Upper lobe of right lung (tissue), 1 donor: Measurements from ENCODE around the gene DOK3. TPM values are rescaled to one million over a fixed set of nuclear protein-coding genes. Genes with fewer than 3 reads are reported as not detected.

Experiments
- ATAC-seq: fragments of 200-7000 bp; cut with Tn5 transposase; one replicate; pipeline ENCODE4 v1.9.1; 2020; ENCODE audit warnings: mild to moderate bottlenecking, moderate library complexity
- DNase-seq: peaks from one replicate; pipeline ENCODE4 v3.0.0-alpha.2; 2020
- H3K27ac ChIP-seq: fragments of 200-600 bp; one replicate; pipeline ENCODE4 v1.8.0; 2022
- H3K27me3 ChIP-seq: fragments of 200-600 bp; one replicate; pipeline ENCODE4 v1.8.0; 2022; ENCODE audit warnings: mild to moderate bottlenecking
- H3K36me3 ChIP-seq: fragments of 200-600 bp; one replicate; pipeline ENCODE4 v1.8.0; 2022
- H3K4me1 ChIP-seq: fragments of 200-600 bp; one replicate; pipeline ENCODE4 v1.8.0; 2022
- H3K4me3 ChIP-seq: fragments of 200-600 bp; one replicate; pipeline ENCODE4 v1.8.0; 2022; ENCODE audit warnings: mild to moderate bottlenecking
- H3K9me3 ChIP-seq: fragments of 200-600 bp; one replicate; pipeline ENCODE4 v1.8.0; 2022
- intact Hi-C: fragments of 100-400 bp; cut with DNase I; formaldehyde crosslinking; loops from one replicate; pipeline ENCODE4 v1.11.0; 2022
- total RNA-seq: library from RNA; stranded (reverse); fragmentation: NEBNext Ultra II Directional; extraction: Animal tissue kit (Norgen Biotek cat#: 25700); gene quantifications from one replicate; pipeline ENCODE4 v1.2.1, GENCODE V29; 2021
- TF ChIP-seq, protein P1 (sequence below): fragments of 200-600 bp; IDR thresholded peaks from one replicate; pipeline ENCODE4 v1.8.0; 2022; ENCODE audit warnings: antibody characterized with exemption
- donor health status: DM: no; HTN: yes; CAD: no; lungs with severe emphysema.

The DOK3 gene
- total RNA-seq, 1 donor from 2014 or later: 45.6 TPM

DNA sequence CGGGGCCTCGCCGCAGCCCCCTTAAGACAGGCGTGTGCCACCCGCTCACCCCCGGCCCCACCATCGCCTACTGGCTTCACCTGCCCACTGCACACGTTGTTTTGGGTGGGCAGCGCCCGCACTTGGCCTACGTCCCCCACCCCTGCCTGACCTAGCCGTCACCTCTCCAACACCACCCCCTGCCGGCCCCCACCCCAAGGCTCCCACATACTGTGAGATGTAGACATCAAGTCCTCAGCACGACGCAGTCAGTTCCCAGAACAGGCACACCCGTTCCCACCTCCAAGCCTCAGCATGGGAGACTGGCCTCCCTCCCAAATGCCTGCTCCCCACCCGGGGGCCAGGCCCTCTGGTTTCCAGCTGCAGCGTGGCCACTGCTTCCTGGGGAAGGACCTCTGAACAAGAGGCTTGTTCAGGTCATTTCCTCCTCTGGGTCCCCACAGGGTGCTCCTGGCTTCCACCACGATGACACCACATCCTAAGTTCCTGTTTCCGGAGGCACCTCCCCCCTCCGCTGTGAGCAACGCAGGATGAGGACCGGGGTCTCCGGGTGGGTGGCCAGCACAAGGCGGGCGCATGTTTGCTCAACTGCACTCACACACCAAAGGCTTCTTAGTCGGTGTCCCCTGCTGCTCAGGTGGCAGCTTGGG is 47.5 kb downstream of the DOK3 start:
- DNase-seq (no peak), ATAC-seq (peak; percentile 58)
- intact Hi-C loops: no loop called here
- Histone ChIP-seq H3K4me1 (peaks cover 6% of the 10 kb centered on the region), H3K27ac (peak overlapping the region; percentile 30), H3K4me3 (no peak overlapping the region), H3K27me3 (no peaks in the 10 kb centered on the region), H3K36me3 (peaks cover 14% of the 10 kb centered on the region), H3K9me3 (no peaks in the 10 kb centered on the region)
- TF ChIP-seq, protein P1, sequence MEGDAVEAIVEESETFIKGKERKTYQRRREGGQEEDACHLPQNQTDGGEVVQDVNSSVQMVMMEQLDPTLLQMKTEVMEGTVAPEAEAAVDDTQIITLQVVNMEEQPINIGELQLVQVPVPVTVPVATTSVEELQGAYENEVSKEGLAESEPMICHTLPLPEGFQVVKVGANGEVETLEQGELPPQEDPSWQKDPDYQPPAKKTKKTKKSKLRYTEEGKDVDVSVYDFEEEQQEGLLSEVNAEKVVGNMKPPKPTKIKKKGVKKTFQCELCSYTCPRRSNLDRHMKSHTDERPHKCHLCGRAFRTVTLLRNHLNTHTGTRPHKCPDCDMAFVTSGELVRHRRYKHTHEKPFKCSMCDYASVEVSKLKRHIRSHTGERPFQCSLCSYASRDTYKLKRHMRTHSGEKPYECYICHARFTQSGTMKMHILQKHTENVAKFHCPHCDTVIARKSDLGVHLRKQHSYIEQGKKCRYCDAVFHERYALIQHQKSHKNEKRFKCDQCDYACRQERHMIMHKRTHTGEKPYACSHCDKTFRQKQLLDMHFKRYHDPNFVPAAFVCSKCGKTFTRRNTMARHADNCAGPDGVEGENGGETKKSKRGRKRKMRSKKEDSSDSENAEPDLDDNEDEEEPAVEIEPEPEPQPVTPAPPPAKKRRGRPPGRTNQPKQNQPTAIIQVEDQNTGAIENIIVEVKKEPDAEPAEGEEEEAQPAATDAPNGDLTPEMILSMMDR: no peak

DNA sequence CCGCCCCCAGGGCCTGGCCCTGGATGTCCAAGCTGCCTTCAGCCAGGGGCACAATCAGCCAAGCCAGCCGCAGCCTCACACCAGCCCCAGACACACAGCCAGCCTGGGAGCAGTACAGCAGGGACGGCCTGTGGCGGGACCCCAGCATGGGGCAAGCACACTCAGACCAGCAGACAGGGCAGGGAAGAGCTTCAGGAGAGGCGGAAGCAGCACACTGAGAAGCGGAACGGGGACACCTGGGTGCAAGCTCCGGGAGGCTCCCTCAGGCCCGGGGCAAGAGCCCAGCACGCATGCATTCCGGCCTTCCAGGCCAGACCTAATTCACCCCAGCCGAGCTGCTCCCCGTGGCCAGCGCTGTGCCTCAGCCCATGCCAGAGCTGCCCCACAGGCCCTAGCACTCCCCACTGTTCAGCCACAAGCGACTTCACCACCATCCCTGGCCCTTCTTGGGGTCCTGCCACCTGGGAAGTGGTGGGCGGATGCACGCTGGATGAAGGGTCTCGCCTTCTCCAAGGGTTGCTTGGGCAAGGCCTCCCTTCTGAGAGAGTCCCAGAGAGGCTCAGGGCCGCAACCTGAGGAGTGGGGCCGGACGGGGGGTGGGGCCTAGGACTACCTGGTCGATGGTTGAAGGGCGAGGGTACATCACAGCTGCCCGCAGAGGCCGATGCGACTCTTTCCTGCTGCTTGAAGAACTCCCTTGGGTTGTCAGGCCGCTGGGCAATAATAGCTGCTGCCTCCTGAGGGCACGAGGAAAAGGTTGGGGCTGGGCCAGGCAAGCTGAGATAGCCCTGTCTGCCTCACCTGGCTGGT is 49.6 kb downstream of the DOK3 start:
- DNase-seq (no peak), ATAC-seq (no peak)
- Histone ChIP-seq H3K4me3 (no peak overlapping the region), H3K27ac (no peak overlapping the region), H3K36me3 (no peaks in the 10 kb centered on the region), H3K4me1 (peaks cover 21% of the 10 kb centered on the region), H3K27me3 (no peaks in the 10 kb centered on the region), H3K9me3 (no peaks in the 10 kb centered on the region)
- TF ChIP-seq, protein P1: no peak
- intact Hi-C loops: loop anchor here (10.0 kb wide), 1 partner anchor 55 kb away; the partner anchor contains the start of genes F12 and PFN3

DNA sequence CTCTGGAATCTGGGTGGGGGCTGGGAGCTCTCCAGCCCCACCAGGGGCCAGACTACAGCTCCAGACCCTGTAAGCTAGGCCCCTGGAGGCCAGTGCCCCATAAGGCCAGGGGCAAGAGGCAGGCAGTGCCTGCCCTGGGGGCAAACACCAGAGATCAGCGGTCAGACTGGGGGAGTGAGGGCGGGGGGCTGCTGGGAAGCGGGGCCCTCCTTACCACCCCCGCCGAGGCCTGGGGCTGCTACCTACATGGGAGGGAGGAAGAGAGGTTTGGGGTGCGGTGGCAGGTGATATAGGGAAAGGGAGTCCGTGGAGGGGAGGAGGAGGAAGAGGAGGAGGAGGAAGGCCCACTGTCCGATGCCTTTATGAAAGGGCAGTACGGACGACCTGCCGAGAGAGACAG is 50.3 kb downstream of the DOK3 start:
- Histone ChIP-seq H3K27me3 (no peaks in the 10 kb centered on the region), H3K4me3 (no peak overlapping the region), H3K4me1 (peaks cover 23% of the 10 kb centered on the region), H3K27ac (no peak overlapping the region), H3K36me3 (no peaks in the 10 kb centered on the region), H3K9me3 (no peaks in the 10 kb centered on the region)
- TF ChIP-seq, protein P1: no peak
- no peak for ATAC-seq
- DNase-seq: no peak
- intact Hi-C loops: loop anchor here (10.0 kb wide), 1 partner anchor 55 kb away; the partner anchor contains the start of genes F12 and PFN3

DNA sequence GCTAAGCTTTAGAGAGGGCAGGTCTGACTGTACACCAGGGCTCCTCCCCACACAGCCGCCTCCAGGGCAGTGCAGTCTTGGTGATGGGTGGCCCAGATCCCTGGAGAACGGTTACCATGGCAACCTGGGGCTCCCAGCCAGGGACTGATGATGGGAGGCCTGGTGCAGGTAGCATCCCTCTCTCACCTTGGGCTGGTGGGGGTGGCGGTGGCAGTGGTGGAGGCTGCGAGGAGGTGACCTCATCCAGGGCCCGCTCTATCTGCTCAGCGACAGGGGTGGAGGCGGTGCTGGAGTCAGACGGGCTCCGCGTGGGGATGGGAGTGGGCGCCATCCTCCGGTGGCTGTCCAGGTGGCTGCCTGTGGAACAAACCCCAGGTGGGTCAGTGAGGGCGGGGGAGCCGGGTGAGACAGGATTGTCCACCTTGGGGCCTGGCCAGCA is 50.7 kb downstream of the DOK3 start:
- peaks cover 27% of the 10 kb centered on the region for H3K4me1 ChIP-seq
- TF ChIP-seq, protein P1: no peak
- H3K4me3 ChIP-seq: no peak overlapping the region
- intact Hi-C loops: loop anchor here (10.0 kb wide), 1 partner anchor 54 kb away; the partner anchor contains the start of genes F12 and PFN3
- ATAC-seq (no peak), DNase-seq (no peak)
- H3K27ac ChIP-seq: no peak overlapping the region
- no peaks in the 10 kb centered on the region for H3K36me3 ChIP-seq
- no peaks in the 10 kb centered on the region for H3K27me3 ChIP-seq
- H3K9me3 ChIP-seq: no peaks in the 10 kb centered on the region

DNA sequence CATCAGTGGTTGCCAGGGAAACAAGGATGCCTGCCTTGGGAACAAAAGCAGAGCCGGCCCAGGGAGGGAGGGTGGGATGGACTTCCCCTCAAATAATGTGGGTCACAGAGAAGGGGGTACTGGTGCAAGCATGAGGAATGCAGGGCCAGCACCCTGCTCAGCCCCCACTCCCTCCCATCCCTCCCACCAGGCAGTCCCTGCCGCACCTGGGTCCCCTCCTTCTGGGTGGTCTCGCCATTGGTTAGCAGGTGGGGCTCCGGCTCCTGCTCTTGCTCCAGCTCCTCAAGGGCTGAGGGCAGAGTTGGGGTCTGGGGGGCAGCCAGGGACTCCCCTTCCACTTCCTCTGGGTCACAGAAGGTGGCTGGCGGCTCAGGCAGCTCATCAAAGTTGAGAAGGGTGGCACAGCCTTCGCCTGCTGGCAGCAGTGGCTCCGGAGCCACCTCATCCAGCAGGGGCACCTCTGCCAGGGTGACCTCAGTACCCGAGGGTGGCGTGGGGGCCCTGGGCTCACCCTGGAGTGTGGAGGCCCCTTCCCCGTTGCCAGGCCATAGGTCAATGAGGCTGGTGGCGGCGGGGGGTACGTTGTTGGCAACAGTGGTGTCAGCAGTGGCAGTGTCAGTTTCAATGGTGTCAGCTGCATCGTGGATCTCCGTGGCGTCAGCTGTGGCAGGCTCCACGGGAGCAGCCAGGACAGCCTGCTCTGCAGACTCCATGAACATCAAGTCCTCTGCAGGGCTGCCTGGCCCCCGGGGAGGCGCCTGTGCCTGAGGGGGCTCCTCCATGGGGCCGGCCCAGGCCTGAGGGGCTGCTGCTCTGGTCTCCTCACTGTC is 51.6 kb downstream of the DOK3 start:
- no peak for ATAC-seq
- no peak overlapping the region for H3K4me3 ChIP-seq
- TF ChIP-seq, protein P1: no peak
- peaks cover 30% of the 10 kb centered on the region for H3K4me1 ChIP-seq
- H3K27ac ChIP-seq: no peak overlapping the region
- H3K27me3 ChIP-seq: no peaks in the 10 kb centered on the region
- DNase-seq: peak; percentile 64
- no peaks in the 10 kb centered on the region for H3K36me3 ChIP-seq
- intact Hi-C loops: loop anchor here (10.0 kb wide), 1 partner anchor 53 kb away; the partner anchor contains the start of genes F12 and PFN3
- H3K9me3 ChIP-seq: no peaks in the 10 kb centered on the region
